Loucy (cell line): ENCODE data around the gene INSYN1.

Experiments used
- CTCF ChIP-seq: fragments of 200-600 bp; sonication (generic); conservative IDR thresholded peaks from 2 replicates; pipeline ENCODE4 v1.5.1; 2014; ENCODE audit warnings: mild to moderate bottlenecking, antibody characterized with exemption, low read length
- EZH2phosphoT487 ChIP-seq: fragments of 200-600 bp; IDR thresholded peaks from 2 replicates; pipeline ENCODE4 v1.6.1; 2018; ENCODE audit warnings: antibody characterized with exemption, mild to moderate bottlenecking, moderate library complexity, borderline replicate concordance

DNA sequence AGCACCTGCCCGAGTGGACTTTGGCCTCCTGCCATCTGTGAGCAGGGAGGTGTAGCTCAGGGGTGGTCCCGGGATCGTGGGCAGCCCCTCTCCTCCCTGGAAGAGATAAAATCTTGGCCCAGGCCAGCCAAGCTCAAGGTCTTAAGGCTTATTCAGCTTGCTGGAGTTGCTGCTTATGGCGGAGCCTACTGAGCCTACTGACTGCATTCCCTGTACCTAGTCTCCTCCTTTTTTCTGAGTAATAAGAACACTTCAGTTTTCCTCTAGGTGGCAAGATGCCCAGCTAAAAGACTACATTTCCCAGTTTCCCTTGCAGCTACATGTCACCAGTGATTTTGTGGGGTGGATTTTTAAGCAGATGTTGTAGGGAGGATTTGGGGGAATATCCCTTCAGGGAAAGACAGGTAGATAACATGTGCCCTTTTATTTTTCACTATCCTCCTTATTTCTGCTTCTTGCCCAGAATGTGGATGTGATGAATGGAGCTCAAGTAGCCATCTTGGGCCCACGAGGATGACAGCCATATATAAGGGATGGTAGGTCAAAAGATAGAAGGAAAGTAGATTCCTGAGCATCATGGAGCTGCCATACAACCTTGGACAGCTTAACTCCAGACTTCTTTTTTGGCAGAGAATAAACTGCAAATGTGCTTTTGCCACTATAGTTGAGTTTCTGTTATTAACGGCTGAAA is 41.4 kb upstream of the INSYN1 start:
- TF ChIP-seq CTCF (no peak), EZH2phosphoT487 (no peak)
